Right ventricle myocardium inferior (tissue), 1 donor: ENCODE measurements around the gene DCN. TPM values are rescaled to one million over a fixed set of nuclear protein-coding genes. Genes with fewer than 3 reads are reported as not detected.
"Not testable (repeated sequence)": the region's sequence is repeated elsewhere in the genome, so short reads cannot be mapped to it uniquely, and the experiment has no call there.

Experiments
- ATAC-seq: fragments of 200-7000 bp; cut with Tn5 transposase; one replicate; pipeline ENCODE4 v1.9.1; 2020; ENCODE audit warnings: mild to moderate bottlenecking, moderate library complexity
- DNase-seq: peaks from one replicate; pipeline ENCODE4 v3.0.0; 2021; ENCODE audit errors: missing footprints
- intact Hi-C: fragments of 100-400 bp; cut with DNase I; formaldehyde crosslinking; loops from one replicate; pipeline ENCODE4 v1.11.0; 2022
- long read RNA-seq: library from polyadenylated mRNA; unstranded; transcript quantifications from one replicate; pipeline ENCODE4 v2.0.0, GENCODE V29; 2021
- total RNA-seq: library from RNA; stranded (reverse); fragmentation: NEBNext Ultra II Directional; extraction: Animal tissue kit (Norgen Biotek cat#: 25700); gene quantifications from one replicate; pipeline ENCODE4 v1.2.1, GENCODE V29; 2021
- donor health status: DM: no; HTN: yes; CAD: no; lungs with severe emphysema.

Gene DCN
- 1,037 TPM for total RNA-seq
- long read RNA-seq, full-length matches to known transcripts, result 373 of 403 reads
- long read RNA-seq, partial matches to known transcripts, result 17 of 403 reads
- long read RNA-seq, other reads (novel, unspliced or antisense), result 13 of 403 reads

- no peak for DNase-seq
- peak; percentile 30 for ATAC-seq
- intact Hi-C loops, result loop anchor here (5.0 kb wide), 1 partner anchor 89 kb away; no protein-coding TSS in a partner anchor
Observed at GRCh38 chr12:91182636-91183455, at the start of gene DCN. TSS of gene DCN (minus strand) at chr12:91182817. CDS start at chr12:91178552, 4,265 bp downstream.

- intact Hi-C loops, result no loop called here
- DNase-seq (no peak), ATAC-seq (no peak)
Observed at GRCh38 chr12:91230841-91231240, 48.2 kb upstream of the DCN start.

- ATAC-seq (no peak), DNase-seq (no peak)
- intact Hi-C loops, result no loop called here
Observed at GRCh38 chr12:91226951-91227350, 44.3 kb upstream of the DCN start.

- ATAC-seq (peak; percentile 81), DNase-seq (no peak)
- intact Hi-C loops, result no loop called here
Observed at GRCh38 chr12:91225316-91225715, 42.7 kb upstream of the DCN start.

- intact Hi-C loops, result no loop called here
- DNase-seq (no peak), ATAC-seq (peak; percentile 78)
Observed at GRCh38 chr12:91224401-91224800, 41.8 kb upstream of the DCN start.

- no peak for ATAC-seq
- DNase-seq, result no peak
- intact Hi-C loops, result no loop called here
Observed at GRCh38 chr12:91222746-91223145, 40.1 kb upstream of the DCN start.

- intact Hi-C loops, result no loop called here
- DNase-seq (no peak), ATAC-seq (no peak)
Observed at GRCh38 chr12:91219919-91220318, 37.3 kb upstream of the DCN start.

GRCh38 chr12:91219511-91219910, 36.9 kb upstream of the DCN start:
- intact Hi-C loops, result no loop called here
- ATAC-seq, result no peak
- DNase-seq, result no peak

- DNase-seq (no peak), ATAC-seq (no peak)
- intact Hi-C loops, result no loop called here
Observed at GRCh38 chr12:91216871-91217270, 34.3 kb upstream of the DCN start.

- DNase-seq, result no peak
- intact Hi-C loops, result no loop called here
Observed at GRCh38 chr12:91215940-91216454, 33.4 kb upstream of the DCN start.

GRCh38 chr12:91211866-91212265, 29.2 kb upstream of the DCN start:
- ATAC-seq, result no peak
- DNase-seq, result no peak
- intact Hi-C loops, result no loop called here

More at GRCh38 chr12:91215940-91216454, 33.4 kb upstream of the DCN start:
- ATAC-seq, result peak; percentile 92

- intact Hi-C loops, result no loop called here
- ATAC-seq, result peak; percentile 39
- DNase-seq, result no peak
Observed at GRCh38 chr12:91210618-91211017, 28.0 kb upstream of the DCN start.

- intact Hi-C loops, result no loop called here
- DNase-seq, result no peak
- ATAC-seq, result no peak
Observed at GRCh38 chr12:91210144-91210543, 27.5 kb upstream of the DCN start.

GRCh38 chr12:91207301-91207700, 24.7 kb upstream of the DCN start:
- intact Hi-C loops, DNase-seq, ATAC-seq: not testable (repeated sequence)

GRCh38 chr12:91205811-91206210, 23.2 kb upstream of the DCN start:
- ATAC-seq, result no peak
- intact Hi-C loops, result no loop called here
- DNase-seq, result no peak

GRCh38 chr12:91204421-91204820, 21.8 kb upstream of the DCN start:
- intact Hi-C loops, result no loop called here
- ATAC-seq (no peak), DNase-seq (peak; percentile 44)

GRCh38 chr12:91203610-91204009, 21.0 kb upstream of the DCN start:
- DNase-seq, result no peak
- intact Hi-C loops, result no loop called here
- no peak for ATAC-seq

GRCh38 chr12:91202390-91202789, 19.8 kb upstream of the DCN start:
- DNase-seq (no peak), ATAC-seq (no peak)
- intact Hi-C loops, result no loop called here

GRCh38 chr12:91196436-91196835, 13.8 kb upstream of the DCN start:
- DNase-seq, result no peak
- no peak for ATAC-seq
- intact Hi-C loops, result no loop called here

- intact Hi-C loops, result no loop called here
- DNase-seq (no peak), ATAC-seq (no peak)
Observed at GRCh38 chr12:91194500-91194899, 11.9 kb upstream of the DCN start.
